Stimulated activated CD4-positive, alpha-beta T cell treated with anti-CD3 and anti-CD28 coated beads, Interleukin-12 subunit alpha, Interleukin-12 subunit beta, amount 100 ng/mL, for 4 hours (primary cell): Measurements from ENCODE around the gene SMARCC1.

Experiments
- DNase-seq: peaks from one replicate; pipeline ENCODE4 v3.0.0-alpha.2; 2020

SMARCC1 gene

GRCh38 chr3:47688488-47688887, 93.2 kb downstream of the SMARCC1 start:
- DNase-seq = no peak

GRCh38 chr3:47685037-47685436, 96.7 kb downstream of the SMARCC1 start:
- no peak for DNase-seq

GRCh38 chr3:47681016-47681415, 100.7 kb downstream of the SMARCC1 start:
- DNase-seq = no peak

- DNase-seq = no peak
These were observed 103.0 kb downstream of the SMARCC1 start for GRCh38 chr3:47678446-47679338.

- DNase-seq = no peak
These were observed 112.5 kb downstream of the SMARCC1 start for GRCh38 chr3:47669026-47669749.

- DNase-seq = no peak
These were observed 115.6 kb downstream of the SMARCC1 start for GRCh38 chr3:47666118-47666517.

GRCh38 chr3:47664519-47664918, 117.2 kb downstream of the SMARCC1 start:
- no peak for DNase-seq

GRCh38 chr3:47663630-47664240, 118.0 kb downstream of the SMARCC1 start:
- DNase-seq = no peak

GRCh38 chr3:47661121-47661752, 120.5 kb downstream of the SMARCC1 start:
- DNase-seq = no peak

- DNase-seq = no peak
These were observed 123.2 kb downstream of the SMARCC1 start for GRCh38 chr3:47658444-47658843.

- DNase-seq = no peak
These were observed 129.6 kb downstream of the SMARCC1 start for GRCh38 chr3:47652142-47652541.

- no peak for DNase-seq
These were observed 131.4 kb downstream of the SMARCC1 start for GRCh38 chr3:47650294-47650693.

GRCh38 chr3:47647550-47647949, 134.1 kb downstream of the SMARCC1 start:
- DNase-seq = no peak

GRCh38 chr3:47646362-47646761, 135.3 kb downstream of the SMARCC1 start:
- no peak for DNase-seq

- DNase-seq = no peak
These were observed 136.1 kb downstream of the SMARCC1 start for GRCh38 chr3:47645551-47645950.

GRCh38 chr3:47643092-47643491, 138.6 kb downstream of the SMARCC1 start:
- no peak for DNase-seq

- no peak for DNase-seq
These were observed 140.0 kb downstream of the SMARCC1 start for GRCh38 chr3:47641739-47642138.

- DNase-seq = no peak
These were observed 144.8 kb downstream of the SMARCC1 start for GRCh38 chr3:47636921-47637320.

- DNase-seq = no peak
These were observed 145.5 kb downstream of the SMARCC1 start for GRCh38 chr3:47636225-47636624.

GRCh38 chr3:47635536-47635935, 146.2 kb downstream of the SMARCC1 start:
- DNase-seq = no peak

GRCh38 chr3:47634996-47635395, 146.7 kb downstream of the SMARCC1 start:
- no peak for DNase-seq

- DNase-seq = no peak
These were observed 150.9 kb downstream of the SMARCC1 start for GRCh38 chr3:47630810-47631209.

GRCh38 chr3:47629770-47630169, 151.9 kb downstream of the SMARCC1 start:
- DNase-seq = no peak
